Keratinocyte (primary cell): ENCODE measurements around the gene SYT2.

Experiments
- CTCF ChIP-seq, 3 experiments: IDR thresholded peaks in 1 of 3; conservative IDR thresholded peaks in 1 of 3; optimal IDR thresholded peaks in 1 of 3; 2 replicates in 2 of 3; 3 replicates in 1 of 3; pipeline versions ENCODE3 to v1.5.1; 2011; ENCODE audit warnings: low read length in 3 of 3, mild to moderate bottlenecking in 3 of 3, moderate library complexity in 2 of 3, control low read depth in 1 of 3, inconsistent platforms in 1 of 3; ENCODE audit not compliant: insufficient read depth in 2 of 3; ENCODE audit errors: extremely low read depth in 1 of 3
- EZH2 ChIP-seq: IDR thresholded peaks from one replicate; pipeline ENCODE4 v1.6.1; 2012; ENCODE audit warnings: inconsistent platforms, mild to moderate bottlenecking, low read length, moderate library complexity

GRCh38 chr1:202561726-202562443, 148.4 kb downstream of the SYT2 start:
- TF ChIP-seq CTCF (optimal IDR thresholded peaks at IDR 0.05 in 1 of 3, IDR thresholded peaks at IDR 0.05 in 1 of 3, conservative IDR thresholded peaks at IDR 0.05 in 1 of 3; ENCODE audit: extremely low read depth in 1 of 3, insufficient read depth in 2 of 3, low read length in 3 of 3) (peak; percentile 14 to 37 (median 32)), EZH2 (no peak)
